ENCODE data around the gene LAPTM4A.

Gene LAPTM4A

GRCh38 chr2:20012282-20013125 is 38.9 kb downstream of the LAPTM4A start, which contains the start of gene MATN3:
TSS of gene MATN3 (minus strand) at chr2:20012668. CDS start at chr2:20012631, 37 bp downstream.
- TF ChIP-seq CTCF (conservative IDR thresholded peaks at IDR 0.05; ENCODE audit: control insufficient read depth, insufficient read depth, low read depth, low read length), result no peak
- no peak for DNase-seq (ENCODE audit: low read depth)
- peak within 1 kb of the TSS; percentile 27 for H3K4me3 ChIP-seq (ENCODE audit: control insufficient read depth, low read depth, low read length)

- TF ChIP-seq CTCF (conservative IDR thresholded peaks at IDR 0.05; ENCODE audit: control insufficient read depth, insufficient read depth, low read depth, low read length), result no peak
- no peak for DNase-seq (ENCODE audit: low read depth)
- peak overlapping the region; percentile 27 for H3K4me3 ChIP-seq (ENCODE audit: control insufficient read depth, low read depth, low read length)
Measured at GRCh38 chr2:20012032-20012281, 39.5 kb downstream of the LAPTM4A start.

- no peak for TF ChIP-seq CTCF (conservative IDR thresholded peaks at IDR 0.05; ENCODE audit: control insufficient read depth, insufficient read depth, low read depth, low read length)
- no peak overlapping the region for H3K4me3 ChIP-seq (ENCODE audit: control insufficient read depth, low read depth, low read length)
- DNase-seq (ENCODE audit: low read depth), result no peak
Measured at GRCh38 chr2:20011276-20012031, 40.0 kb downstream of the LAPTM4A start.

GRCh38 chr2:20008703-20009102 is 42.7 kb downstream of the LAPTM4A start:
- DNase-seq (ENCODE audit: low read depth), result no peak
- no peak overlapping the region for H3K4me3 ChIP-seq (ENCODE audit: control insufficient read depth, low read depth, low read length)
- no peak for TF ChIP-seq CTCF (conservative IDR thresholded peaks at IDR 0.05; ENCODE audit: control insufficient read depth, insufficient read depth, low read depth, low read length)

GRCh38 chr2:20005891-20006470 is 45.4 kb downstream of the LAPTM4A start:
- TF ChIP-seq CTCF (conservative IDR thresholded peaks at IDR 0.05; ENCODE audit: control insufficient read depth, insufficient read depth, low read depth, low read length), result no peak
- no peak overlapping the region for H3K4me3 ChIP-seq (ENCODE audit: control insufficient read depth, low read depth, low read length)
- no peak for DNase-seq (ENCODE audit: low read depth)

GRCh38 chr2:20005067-20005627 is 46.3 kb downstream of the LAPTM4A start:
- DNase-seq (ENCODE audit: low read depth), result no peak
- no peak overlapping the region for H3K4me3 ChIP-seq (ENCODE audit: control insufficient read depth, low read depth, low read length)
- no peak for TF ChIP-seq CTCF (conservative IDR thresholded peaks at IDR 0.05; ENCODE audit: control insufficient read depth, insufficient read depth, low read depth, low read length)

Measured in fibroblast of mammary gland (primary cell).